ENCODE results near the gene MAPT. TPM values are rescaled to one million over a fixed set of nuclear protein-coding genes. Genes with fewer than 3 reads are reported as not detected.

MAPT gene
- total and polyA plus RNA-seq, 2 of the 13 experiments (the other 11 are each of a cell fraction or from before 2014, with no cell fraction given): 2.1 to 2.8 TPM

- peak; percentile 98; the same call in 1 of the 2 replicates for TF ChIP-seq DNMT1 (CRISPR knock-in tag; IDR thresholded peaks at IDR 0.05)
- TF ChIP-seq ZZZ3 (CRISPR knock-in tag; IDR thresholded peaks at IDR 0.05; ENCODE audit: borderline replicate concordance): no peak
- TF ChIP-seq NFYB (CRISPR knock-in tag; IDR thresholded peaks at IDR 0.05): peak; percentile 33
- TF ChIP-seq THYN1 (CRISPR knock-in tag; IDR thresholded peaks at IDR 0.05; ENCODE audit: borderline replicate concordance, low read depth): no peak
- no peak for TF ChIP-seq ZNF367 (CRISPR knock-in tag; IDR thresholded peaks at IDR 0.05; ENCODE audit: borderline replicate concordance)
- peak; percentile 32 for TF ChIP-seq ZNF407 (CRISPR knock-in tag; IDR thresholded peaks at IDR 0.05; ENCODE audit: not compliant biosample characterization)
- peak; percentile 90 for TF ChIP-seq KDM2A (CRISPR knock-in tag; IDR thresholded peaks at IDR 0.05; ENCODE audit: borderline replicate concordance, low read depth)
- TF ChIP-seq, protein P1, sequence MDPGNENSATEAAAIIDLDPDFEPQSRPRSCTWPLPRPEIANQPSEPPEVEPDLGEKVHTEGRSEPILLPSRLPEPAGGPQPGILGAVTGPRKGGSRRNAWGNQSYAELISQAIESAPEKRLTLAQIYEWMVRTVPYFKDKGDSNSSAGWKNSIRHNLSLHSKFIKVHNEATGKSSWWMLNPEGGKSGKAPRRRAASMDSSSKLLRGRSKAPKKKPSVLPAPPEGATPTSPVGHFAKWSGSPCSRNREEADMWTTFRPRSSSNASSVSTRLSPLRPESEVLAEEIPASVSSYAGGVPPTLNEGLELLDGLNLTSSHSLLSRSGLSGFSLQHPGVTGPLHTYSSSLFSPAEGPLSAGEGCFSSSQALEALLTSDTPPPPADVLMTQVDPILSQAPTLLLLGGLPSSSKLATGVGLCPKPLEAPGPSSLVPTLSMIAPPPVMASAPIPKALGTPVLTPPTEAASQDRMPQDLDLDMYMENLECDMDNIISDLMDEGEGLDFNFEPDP (CRISPR knock-in tag; conservative IDR thresholded peaks at IDR 0.05): no peak
- no peak for TF ChIP-seq ZNF780A (CRISPR knock-in tag; IDR thresholded peaks at IDR 0.05)
- TF ChIP-seq, protein P2, sequence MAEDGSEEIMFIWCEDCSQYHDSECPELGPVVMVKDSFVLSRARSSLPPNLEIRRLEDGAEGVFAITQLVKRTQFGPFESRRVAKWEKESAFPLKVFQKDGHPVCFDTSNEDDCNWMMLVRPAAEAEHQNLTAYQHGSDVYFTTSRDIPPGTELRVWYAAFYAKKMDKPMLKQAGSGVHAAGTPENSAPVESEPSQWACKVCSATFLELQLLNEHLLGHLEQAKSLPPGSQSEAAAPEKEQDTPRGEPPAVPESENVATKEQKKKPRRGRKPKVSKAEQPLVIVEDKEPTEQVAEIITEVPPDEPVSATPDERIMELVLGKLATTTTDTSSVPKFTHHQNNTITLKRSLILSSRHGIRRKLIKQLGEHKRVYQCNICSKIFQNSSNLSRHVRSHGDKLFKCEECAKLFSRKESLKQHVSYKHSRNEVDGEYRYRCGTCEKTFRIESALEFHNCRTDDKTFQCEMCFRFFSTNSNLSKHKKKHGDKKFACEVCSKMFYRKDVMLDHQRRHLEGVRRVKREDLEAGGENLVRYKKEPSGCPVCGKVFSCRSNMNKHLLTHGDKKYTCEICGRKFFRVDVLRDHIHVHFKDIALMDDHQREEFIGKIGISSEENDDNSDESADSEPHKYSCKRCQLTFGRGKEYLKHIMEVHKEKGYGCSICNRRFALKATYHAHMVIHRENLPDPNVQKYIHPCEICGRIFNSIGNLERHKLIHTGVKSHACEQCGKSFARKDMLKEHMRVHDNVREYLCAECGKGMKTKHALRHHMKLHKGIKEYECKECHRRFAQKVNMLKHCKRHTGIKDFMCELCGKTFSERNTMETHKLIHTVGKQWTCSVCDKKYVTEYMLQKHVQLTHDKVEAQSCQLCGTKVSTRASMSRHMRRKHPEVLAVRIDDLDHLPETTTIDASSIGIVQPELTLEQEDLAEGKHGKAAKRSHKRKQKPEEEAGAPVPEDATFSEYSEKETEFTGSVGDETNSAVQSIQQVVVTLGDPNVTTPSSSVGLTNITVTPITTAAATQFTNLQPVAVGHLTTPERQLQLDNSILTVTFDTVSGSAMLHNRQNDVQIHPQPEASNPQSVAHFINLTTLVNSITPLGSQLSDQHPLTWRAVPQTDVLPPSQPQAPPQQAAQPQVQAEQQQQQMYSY (CRISPR knock-in tag; IDR thresholded peaks at IDR 0.05): no peak; the same call in 1 of the 2 replicates
- TF ChIP-seq ZBTB26 (CRISPR knock-in tag; IDR thresholded peaks at IDR 0.05; ENCODE audit: borderline replicate concordance): no peak; the same call in 1 of the 2 replicates
- 0 out of 4 replicates have a peak, but pooled peaks of 1 of the 2 experiments have one; percentile 62 for TF ChIP-seq KLF16 (CRISPR knock-in tag; IDR thresholded peaks at IDR 0.05)
- no peak for TF ChIP-seq ZNF317 (CRISPR knock-in tag; IDR thresholded peaks at IDR 0.05)
Observed at GRCh38 chr17:45894022-45894784, at the start of gene MAPT (continued).

Data from HepG2 (cell line).